ENCODE results near the gene ERI3.

Gene ERI3

DNA sequence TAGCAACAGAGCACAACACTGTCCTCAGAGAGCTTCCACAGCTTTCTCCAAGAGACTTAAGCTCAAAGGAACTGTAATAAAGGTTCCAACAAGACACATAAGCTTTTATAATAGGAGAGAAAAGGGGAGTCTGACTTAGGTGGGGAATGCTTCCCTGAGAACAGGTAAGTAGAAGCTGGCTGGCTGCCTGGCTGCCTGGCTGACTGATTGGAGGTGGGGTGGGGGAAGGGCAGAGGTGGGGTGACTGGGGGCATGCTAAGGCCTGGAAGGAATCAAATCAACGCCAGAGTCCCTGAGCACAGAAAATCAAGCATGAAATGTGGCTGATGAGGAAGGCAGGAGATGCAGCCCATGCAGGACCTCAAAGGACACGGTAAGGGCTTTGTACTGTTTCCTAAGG is 96.0 kb downstream of the ERI3 start:
- no peak for DNase-seq

- DNase-seq, result no peak
Observed at GRCh38 chr1:44256762-44257554, 98.1 kb downstream of the ERI3 start.

DNA sequence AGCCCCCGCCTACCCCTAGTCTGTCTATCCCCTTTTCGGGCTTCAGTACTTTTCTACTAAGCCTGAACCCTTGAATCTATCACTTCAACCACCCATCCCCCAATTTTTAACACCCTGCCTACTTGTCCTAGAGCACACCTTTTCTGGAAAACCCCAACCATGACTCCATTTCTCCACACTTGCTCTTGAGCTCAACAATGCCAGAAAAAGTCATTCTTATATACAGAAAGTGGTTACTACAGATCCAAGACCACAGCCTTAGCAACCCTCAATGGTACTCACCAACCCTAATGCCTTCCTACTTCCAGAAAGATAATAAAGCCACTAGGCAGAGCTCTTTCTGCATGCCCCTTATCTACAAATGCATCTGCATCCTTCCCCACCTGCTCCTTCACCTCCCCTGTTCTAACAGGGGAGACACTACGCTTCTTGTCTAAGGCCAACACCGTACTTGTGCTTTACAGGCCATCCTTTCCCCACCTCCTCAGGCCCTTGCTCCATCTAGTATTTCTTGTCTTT is 100.6 kb downstream of the ERI3 start:
- DNase-seq, result no peak

- no peak for DNase-seq
Observed at GRCh38 chr1:44251989-44252671, 102.9 kb downstream of the ERI3 start.

DNA sequence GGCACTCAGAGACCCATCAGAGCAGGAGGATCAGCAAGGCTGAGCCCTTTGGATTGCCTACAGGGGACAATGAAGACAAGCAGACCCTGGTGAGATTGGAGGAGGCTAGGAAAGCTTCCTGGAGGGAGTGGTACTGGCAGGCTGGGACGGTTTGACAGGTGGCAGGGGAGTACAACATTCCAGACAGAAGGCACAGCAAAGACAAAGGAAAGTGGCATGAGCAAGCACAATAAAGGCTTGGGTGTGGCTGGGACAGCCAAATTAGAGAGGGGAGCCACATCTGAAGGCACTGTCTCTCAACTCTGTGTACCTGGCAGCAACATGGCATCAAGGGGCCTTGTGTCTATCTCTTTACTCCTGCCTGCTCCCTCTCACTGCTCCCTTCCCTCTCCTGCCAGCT is 103.6 kb downstream of the ERI3 start:
- no peak for DNase-seq

DNA sequence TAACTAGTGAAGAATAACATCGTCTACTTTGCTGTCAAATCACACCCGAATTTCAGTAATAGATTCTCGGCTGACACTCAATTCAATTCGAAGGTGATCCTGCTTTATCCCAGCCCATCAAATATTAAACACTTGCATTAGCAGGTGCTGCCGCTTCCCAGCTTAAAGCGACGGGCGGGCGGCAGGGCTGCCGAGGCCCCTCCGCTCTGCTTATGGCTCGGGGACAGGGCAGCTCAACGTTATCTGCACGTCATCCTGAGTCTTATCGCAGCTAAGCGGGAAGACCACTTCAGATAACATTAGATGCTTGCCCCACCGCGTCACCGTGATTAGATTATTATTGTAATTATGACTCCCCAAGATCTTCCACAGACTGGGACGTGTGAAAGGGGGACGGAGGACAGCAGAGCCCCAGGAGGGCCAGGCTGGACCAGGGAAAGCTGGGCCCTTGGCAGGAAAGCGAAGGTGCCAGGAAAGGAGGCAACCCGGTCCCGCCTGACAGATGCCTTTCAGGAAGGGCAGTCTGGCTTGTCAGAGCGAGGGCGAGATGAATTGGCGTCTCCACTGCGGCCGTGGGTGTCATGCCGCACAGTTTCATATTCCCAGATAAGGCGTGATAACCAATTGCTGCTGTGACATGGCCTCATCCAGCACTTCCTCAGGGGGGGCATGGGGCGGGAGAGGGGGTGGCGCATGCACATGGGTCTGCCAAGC is 104.8 kb downstream of the ERI3 start:
- no peak for DNase-seq

GRCh38 chr1:44249543-44249942 is 105.5 kb downstream of the ERI3 start:
- DNase-seq, result no peak

- no peak for DNase-seq
Observed at GRCh38 chr1:44246806-44247205, 108.3 kb downstream of the ERI3 start.

GRCh38 chr1:44244986-44245385 is 110.1 kb downstream of the ERI3 start:
- no peak for DNase-seq

DNA sequence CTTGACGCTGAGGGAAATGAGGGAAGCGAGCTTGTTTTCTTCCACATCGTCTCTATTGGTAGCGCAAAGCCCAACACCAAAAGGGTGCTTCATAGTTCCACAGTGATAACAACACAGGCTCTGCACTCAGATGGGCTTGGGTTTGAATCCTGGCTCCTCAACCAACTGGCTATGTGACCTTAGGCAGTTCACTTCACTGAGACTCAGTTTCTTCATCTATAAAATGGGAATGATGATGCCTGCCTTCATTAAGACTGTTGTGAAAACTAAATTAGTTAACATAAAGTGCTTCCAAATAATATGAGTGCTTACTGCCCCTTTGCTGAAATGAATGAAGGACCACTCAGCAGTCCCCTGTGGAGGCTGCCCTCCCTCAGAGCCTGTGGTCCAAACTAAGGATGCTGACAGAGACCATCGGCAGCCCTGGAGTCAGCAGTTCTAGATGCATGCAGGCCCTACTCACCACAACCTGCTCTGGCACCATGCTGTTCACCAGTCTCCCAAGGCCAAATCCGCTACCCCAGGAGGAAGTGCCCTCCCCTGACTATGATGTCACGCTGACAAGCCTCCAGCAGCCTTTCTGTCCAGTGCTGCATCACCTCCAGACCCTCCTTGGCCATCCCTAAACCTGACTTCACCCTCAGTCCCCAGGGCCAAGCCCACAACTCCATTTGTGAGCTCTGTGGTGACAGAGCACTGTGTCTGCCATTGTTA is 111.1 kb downstream of the ERI3 start:
- DNase-seq, result no peak

DNA sequence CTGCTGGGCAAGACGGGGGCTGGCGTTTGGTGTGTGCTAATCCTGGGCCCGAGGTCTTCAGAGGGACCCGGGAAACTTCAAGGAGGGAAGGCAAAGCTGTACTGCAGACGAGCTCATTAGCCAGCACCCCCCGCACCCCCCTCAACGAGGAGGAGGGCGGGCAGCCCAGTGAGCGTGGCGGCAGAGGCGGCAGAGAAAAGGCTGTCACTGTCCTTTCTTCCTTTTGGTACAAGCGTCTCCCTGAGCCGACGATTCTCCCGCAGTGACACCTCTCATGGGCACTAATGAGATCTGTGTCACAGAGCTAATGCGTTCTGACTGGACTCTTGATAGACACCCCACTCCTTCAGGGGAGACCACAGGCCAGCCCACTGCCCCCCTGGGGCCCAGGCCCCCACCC is 112.3 kb downstream of the ERI3 start:
- DNase-seq, result no peak

- no peak for DNase-seq
Observed at GRCh38 chr1:44240802-44241671, 114.0 kb downstream of the ERI3 start.

GRCh38 chr1:44239961-44240371 is 115.1 kb downstream of the ERI3 start:
- DNase-seq, result no peak

DNA sequence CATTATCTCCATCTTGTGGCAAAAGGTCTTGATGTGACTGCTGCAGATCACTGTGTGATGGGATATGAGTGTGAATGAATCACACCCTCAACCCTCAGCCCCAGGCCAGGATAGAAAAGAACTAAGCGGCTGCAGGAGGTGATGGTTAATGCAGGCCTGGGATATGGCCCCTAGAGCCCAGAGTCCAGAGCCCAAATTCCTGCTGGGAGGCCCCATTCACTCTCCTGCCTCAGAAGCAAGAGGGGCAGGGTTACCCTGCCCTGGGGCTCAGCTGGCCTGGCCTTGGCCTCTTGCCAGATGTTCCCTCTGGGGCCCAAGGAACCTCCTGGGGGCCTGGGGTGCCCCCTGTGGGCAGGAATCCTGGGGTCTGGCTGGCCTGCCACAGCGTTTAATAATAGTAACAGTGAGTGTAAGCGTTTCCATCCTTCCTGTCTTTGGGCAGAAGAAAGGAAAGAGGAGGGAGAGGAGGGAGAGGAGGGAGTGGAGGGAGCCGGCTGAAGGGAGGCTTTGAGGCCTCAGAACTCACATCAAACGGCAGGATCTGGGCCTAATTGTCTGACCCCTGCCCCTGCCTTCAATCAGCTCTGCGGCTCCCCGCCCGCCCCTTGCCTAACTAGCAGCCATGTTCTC is 115.6 kb downstream of the ERI3 start:
- no peak for DNase-seq

GRCh38 chr1:44238660-44239059 is 116.4 kb downstream of the ERI3 start:
- DNase-seq, result no peak

- DNase-seq, result no peak
Observed at GRCh38 chr1:44237721-44238457, 117.2 kb downstream of the ERI3 start.

DNA sequence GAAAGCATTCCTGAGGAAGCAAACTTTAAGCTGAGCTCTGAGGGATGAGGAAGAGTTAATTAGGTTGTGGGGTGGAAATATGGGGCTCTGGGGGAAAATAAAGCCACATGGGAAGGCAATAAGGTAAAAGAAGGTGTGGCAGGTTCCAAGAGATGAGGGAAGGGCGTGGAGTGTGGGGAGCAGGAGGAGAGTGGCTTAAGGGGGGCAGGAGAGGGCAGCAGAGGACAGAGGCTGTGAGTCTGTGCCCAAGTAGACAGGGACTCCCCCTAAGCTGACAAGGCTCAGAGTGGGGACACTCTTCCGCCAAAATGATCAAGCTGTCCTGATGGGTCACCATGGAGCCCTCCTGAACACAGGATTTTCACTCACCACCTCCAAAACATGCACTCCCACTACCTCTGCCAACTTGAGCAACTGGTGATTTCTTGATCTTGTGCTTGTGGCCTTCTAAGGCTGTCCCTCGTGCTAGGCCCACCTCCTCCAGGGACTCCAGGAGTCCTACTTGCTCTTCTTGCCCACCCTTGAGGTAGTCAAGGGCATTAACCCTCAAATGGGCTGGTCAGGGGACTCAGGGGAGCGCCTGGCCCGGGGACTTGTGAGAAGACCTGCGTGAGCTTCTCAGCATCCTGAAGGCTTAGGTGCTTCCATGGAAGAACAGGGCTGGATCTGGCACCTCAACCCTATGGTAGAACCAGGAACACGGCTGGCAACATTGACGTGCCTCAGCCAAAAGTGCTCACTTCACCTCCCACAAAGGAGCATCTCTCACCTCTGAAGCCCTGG is 118.4 kb downstream of the ERI3 start:
- no peak for DNase-seq

DNA sequence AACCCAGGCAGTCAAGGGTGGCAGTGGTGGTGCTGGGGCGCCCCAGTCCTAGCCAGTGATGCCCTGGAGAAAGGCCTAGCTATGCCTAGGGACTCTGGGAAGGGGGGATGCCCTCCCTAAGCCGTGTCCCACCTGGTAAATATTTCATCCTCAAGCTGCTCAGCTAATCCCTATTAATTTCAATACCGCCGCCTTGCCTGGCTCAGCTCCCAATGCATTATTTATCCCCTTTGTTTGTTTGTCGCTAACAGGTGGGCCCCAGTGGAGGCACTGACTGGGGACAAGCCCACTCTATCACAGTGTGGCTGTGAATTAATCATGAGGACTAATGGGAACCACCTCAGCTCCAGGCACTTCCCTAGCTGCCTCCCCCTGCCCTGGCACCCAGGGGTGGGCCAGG is 119.2 kb downstream of the ERI3 start:
- no peak for DNase-seq

GRCh38 chr1:44233593-44233992 is 121.5 kb downstream of the ERI3 start:
- DNase-seq, result no peak

DNA sequence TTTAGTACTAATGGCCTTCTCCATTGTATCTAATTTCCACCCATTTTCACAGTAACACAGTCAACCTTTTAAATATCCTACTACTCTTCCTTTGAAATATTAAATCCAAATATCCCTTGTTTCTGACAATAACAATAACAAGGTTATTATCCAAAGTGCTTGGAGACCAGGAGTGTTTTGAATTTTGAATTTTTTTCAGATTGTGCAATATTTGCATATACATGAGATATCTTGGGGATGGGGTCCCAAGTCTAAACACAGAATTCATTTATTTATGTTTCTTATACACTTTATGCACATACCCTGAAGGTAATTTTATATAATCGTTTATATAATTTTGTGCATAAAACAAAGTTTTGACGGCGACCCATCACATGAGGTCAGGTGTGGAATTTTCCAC is 124.3 kb downstream of the ERI3 start:
- DNase-seq, result no peak
